ENCODE measurements around the gene EIF4G1.

Gene EIF4G1

GRCh38 chr3:184295771-184296170 lies 18.6 kb upstream of the EIF4G1 start:
- Mint-ChIP-seq H3K36me3 (peaks cover 13% of the 10 kb centered on the region), H3K9me3 (no peaks in the 10 kb centered on the region), H3K4me3 (no peak overlapping the region), H3K4me1 (peaks cover 22% of the 10 kb centered on the region), H3K27ac (no peak overlapping the region)
- DNase-seq (ENCODE audit: low spot score in 2 of 2) (no peak), ATAC-seq (no peak)

- no peaks in the 10 kb centered on the region for H3K9me3 Mint-ChIP-seq
- DNase-seq (ENCODE audit: low spot score in 2 of 2), result no peak
- H3K27ac Mint-ChIP-seq, result no peak overlapping the region
- peaks cover 27% of the 10 kb centered on the region for H3K4me1 Mint-ChIP-seq
- peak overlapping the region; percentile 94 for H3K4me3 Mint-ChIP-seq
- H3K36me3 Mint-ChIP-seq, result peaks cover 22% of the 10 kb centered on the region
- no peak for ATAC-seq
These were observed 17.8 kb upstream of the EIF4G1 start for GRCh38 chr3:184296616-184297015.

DNA sequence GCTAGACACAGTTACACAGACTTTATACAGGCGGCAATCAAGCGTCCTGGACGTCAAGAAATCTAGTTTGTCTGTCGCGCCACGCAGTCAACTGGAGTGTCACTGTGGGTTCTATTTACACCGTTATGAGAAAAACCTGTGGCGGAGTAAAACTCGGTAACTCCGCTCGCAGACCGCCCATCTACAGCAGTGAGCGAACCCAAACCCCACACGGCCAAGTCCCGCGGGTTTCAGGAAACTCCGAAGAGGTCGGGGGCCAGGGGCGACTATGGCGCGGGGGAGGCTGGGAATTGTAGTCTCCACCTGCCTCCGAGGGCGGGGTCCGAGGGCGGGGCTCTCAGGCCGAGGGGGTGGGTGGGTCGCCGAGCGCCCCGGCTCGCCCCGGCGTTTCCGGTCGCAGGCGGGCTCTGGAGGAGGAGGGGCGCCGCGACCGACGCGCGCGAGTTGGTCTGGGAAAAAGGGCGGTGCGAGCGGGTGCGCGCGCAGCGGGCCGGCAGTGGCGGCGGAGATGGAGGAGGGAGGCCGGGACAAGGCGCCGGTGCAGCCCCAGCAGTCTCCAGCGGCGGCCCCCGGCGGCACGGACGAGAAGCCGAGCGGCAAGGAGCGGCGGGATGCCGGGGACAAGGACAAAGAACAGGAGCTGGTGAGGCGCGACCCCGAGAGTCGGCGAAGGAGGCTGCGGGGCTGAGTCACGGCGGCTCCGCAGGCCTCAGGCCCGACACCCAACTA lies 15.5 kb upstream of the EIF4G1 start, which contains the start of gene PSMD2:
Gene PSMD2 (plus strand): TSS at position 483 of the 729 bp plus-strand sequence. CDS start 26 bp downstream, at position 509.
- ATAC-seq, result peak; percentile 97
- peaks cover 45% of the 10 kb centered on the region for H3K36me3 Mint-ChIP-seq
- H3K4me1 Mint-ChIP-seq, result peaks cover 36% of the 10 kb centered on the region
- peak within 1 kb of the TSS; percentile 90 for H3K27ac Mint-ChIP-seq
- peak within 1 kb of the TSS; percentile 94 for H3K4me3 Mint-ChIP-seq
- DNase-seq (ENCODE audit: low spot score in 2 of 2), result peak; percentile 92 to 97
- H3K9me3 Mint-ChIP-seq, result no peaks in the 10 kb centered on the region

GRCh38 chr3:184299488-184300377 lies 14.7 kb upstream of the EIF4G1 start:
- ATAC-seq, result no peak
- H3K9me3 Mint-ChIP-seq, result no peaks in the 10 kb centered on the region
- H3K27ac Mint-ChIP-seq, result peak overlapping the region; percentile 90
- DNase-seq (ENCODE audit: low spot score in 2 of 2), result no peak
- peaks cover 36% of the 10 kb centered on the region for H3K4me1 Mint-ChIP-seq
- peak overlapping the region; percentile 94 for H3K4me3 Mint-ChIP-seq
- peaks cover 53% of the 10 kb centered on the region for H3K36me3 Mint-ChIP-seq

GRCh38 chr3:184300378-184300720 lies 14.1 kb upstream of the EIF4G1 start:
- Mint-ChIP-seq H3K27ac (peak overlapping the region; percentile 90), H3K4me1 (peaks cover 36% of the 10 kb centered on the region), H3K4me3 (peak overlapping the region; percentile 94), H3K36me3 (peaks cover 59% of the 10 kb centered on the region), H3K9me3 (no peaks in the 10 kb centered on the region)
- ATAC-seq (no peak), DNase-seq (ENCODE audit: low spot score in 2 of 2) (no peak)

- H3K4me1 Mint-ChIP-seq, result peaks cover 17% of the 10 kb centered on the region
These were observed 8.8 kb upstream of the EIF4G1 start for GRCh38 chr3:184305577-184305976.

GRCh38 chr3:184306341-184306972 lies 7.9 kb upstream of the EIF4G1 start:
- Mint-ChIP-seq H3K36me3 (peaks cover 83% of the 10 kb centered on the region), H3K27ac (peak overlapping the region; percentile 18), H3K9me3 (no peaks in the 10 kb centered on the region), H3K4me3 (no peak overlapping the region), H3K4me1 (peaks cover 11% of the 10 kb centered on the region)
- no peak for DNase-seq (ENCODE audit: low spot score in 2 of 2)
- no peak for ATAC-seq

More at GRCh38 chr3:184305577-184305976, 8.8 kb upstream of the EIF4G1 start:
- no peak for ATAC-seq
- Mint-ChIP-seq H3K27ac (peak overlapping the region; percentile 18), H3K9me3 (no peaks in the 10 kb centered on the region), H3K4me3 (no peak overlapping the region), H3K36me3 (peaks cover 92% of the 10 kb centered on the region)
- no peak for DNase-seq (ENCODE audit: low spot score in 2 of 2)

DNA sequence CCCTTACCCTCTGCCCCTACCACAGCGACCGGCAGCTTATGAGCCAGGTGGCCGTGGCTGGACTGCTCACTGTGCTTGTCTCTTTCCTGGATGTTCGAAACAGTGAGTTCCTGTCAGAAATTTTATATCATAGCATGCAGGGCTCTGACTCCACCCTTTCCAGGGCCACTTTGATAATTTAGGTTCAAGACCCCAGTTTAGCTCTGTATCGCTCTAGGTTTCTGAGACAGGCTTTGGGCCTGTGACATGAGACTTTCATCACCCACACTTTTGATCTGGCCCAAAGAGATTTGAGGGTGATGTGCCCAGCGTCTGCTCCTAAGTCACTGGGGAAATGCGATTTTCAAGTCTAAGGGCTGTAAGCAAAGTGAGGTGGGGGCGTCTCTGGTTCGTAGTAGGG lies 6.5 kb upstream of the EIF4G1 start:
- Mint-ChIP-seq H3K36me3 (peaks cover 68% of the 10 kb centered on the region), H3K4me3 (no peak overlapping the region), H3K9me3 (no peaks in the 10 kb centered on the region), H3K4me1 (no peaks in the 10 kb centered on the region), H3K27ac (peak overlapping the region; percentile 36)
- DNase-seq (ENCODE audit: low spot score in 2 of 2) (no peak), ATAC-seq (peak; percentile 33)

GRCh38 chr3:184308744-184309143 lies 5.7 kb upstream of the EIF4G1 start:
- H3K36me3 Mint-ChIP-seq, result peaks cover 60% of the 10 kb centered on the region
- no peaks in the 10 kb centered on the region for H3K4me1 Mint-ChIP-seq
- DNase-seq (ENCODE audit: low spot score in 2 of 2) (no peak), ATAC-seq (no peak)
- H3K4me3 Mint-ChIP-seq, result no peak overlapping the region
- H3K9me3 Mint-ChIP-seq, result no peaks in the 10 kb centered on the region
- no peak overlapping the region for H3K27ac Mint-ChIP-seq

DNA sequence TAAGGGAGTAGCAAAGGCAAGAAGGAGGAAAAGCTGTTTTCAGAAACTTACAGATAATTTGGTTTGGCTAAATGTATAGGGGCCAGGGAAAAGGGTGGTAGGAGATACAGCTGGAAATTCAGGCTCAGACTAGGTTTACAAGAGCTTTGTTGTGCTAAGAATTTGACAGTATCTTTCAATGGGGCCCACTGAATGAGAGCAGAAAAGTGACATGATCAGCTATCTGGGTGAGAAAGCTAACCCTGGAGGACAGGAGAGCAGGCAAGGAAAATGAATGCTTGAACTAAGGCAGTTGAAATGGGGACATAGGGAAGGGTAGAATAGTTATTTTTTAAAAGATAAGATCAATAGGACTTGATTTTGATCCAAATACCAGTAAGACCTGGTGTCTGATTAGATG lies 2.8 kb upstream of the EIF4G1 start:
- ATAC-seq (no peak), DNase-seq (ENCODE audit: low spot score in 2 of 2) (no peak)
- Mint-ChIP-seq H3K36me3 (peaks cover 53% of the 10 kb centered on the region), H3K4me3 (no peak overlapping the region), H3K27ac (peak overlapping the region; percentile 32), H3K9me3 (no peaks in the 10 kb centered on the region), H3K4me1 (peaks cover 10% of the 10 kb centered on the region)

GRCh38 chr3:184314700-184315542 lies 515 bp downstream of the EIF4G1 start:
- DNase-seq (ENCODE audit: low spot score in 2 of 2) (peak; percentile 43 to 77), ATAC-seq (peak; percentile 67)
- Mint-ChIP-seq H3K4me1 (peaks cover 38% of the 10 kb centered on the region), H3K27ac (peak overlapping the region; percentile 89), H3K9me3 (no peaks in the 10 kb centered on the region), H3K36me3 (peaks cover 55% of the 10 kb centered on the region), H3K4me3 (peak overlapping the region; percentile 67)

DNA sequence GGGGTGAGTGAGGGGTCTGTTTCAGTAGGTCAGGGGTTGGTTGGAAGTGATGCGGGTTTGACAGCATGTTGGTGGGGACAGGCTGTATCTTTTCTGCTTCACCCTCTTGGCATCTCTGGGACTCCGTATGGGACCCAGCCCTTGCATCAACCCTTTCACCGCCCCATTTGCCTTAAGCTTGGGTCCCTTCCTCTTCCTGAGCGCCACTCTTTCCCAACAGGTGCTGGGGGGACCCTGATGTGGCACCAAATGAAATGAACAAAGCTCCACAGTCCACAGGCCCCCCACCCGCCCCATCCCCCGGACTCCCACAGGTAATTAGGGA lies 1.1 kb downstream of the EIF4G1 start:
- peak; percentile 1 for ATAC-seq
- DNase-seq (ENCODE audit: low spot score in 2 of 2), result no peak
- peaks cover 38% of the 10 kb centered on the region for H3K4me1 Mint-ChIP-seq
- H3K9me3 Mint-ChIP-seq, result no peaks in the 10 kb centered on the region
- H3K4me3 Mint-ChIP-seq, result peak overlapping the region; percentile 67
- H3K36me3 Mint-ChIP-seq, result peaks cover 61% of the 10 kb centered on the region
- H3K27ac Mint-ChIP-seq, result peak overlapping the region; percentile 77

DNA sequence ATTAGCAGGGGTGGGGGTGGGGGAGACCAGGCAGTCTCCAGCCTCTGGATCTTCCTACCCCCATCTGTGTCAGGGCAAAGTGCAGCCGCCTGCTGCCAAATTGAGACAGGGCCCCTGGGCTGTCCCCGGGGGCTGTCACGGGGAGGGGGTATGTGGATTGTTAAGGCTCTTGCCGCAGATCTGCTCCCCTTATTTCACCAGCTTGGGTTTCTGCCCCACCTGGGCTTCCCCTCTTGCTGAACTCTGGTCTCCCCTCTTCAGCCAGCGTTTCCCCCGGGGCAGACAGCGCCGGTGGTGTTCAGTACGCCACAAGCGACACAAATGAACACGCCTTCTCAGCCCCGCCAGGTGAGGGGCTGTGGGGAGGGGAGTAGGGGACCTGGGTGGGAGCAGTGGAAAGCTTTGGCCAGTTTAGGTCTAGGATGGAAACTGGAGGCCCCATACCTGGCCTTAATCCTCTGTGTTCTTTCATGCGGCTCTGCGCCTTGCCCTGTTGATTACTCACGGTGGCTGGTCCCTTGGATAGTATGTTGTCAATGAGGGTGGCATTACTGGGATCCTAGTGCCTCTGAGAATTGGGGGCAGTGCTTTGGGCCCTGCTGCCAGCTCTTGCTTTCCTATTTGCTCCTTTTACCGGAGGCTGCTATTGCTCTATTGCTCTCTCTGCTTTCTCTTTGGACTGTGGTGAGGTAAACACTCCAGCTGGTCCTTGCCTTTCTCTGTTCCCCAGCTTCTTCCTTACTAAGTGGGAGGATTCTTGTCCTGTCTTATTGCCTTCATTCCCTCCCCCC lies 1.7 kb downstream of the EIF4G1 start:
- H3K36me3 Mint-ChIP-seq, result peaks cover 66% of the 10 kb centered on the region
- no peaks in the 10 kb centered on the region for H3K9me3 Mint-ChIP-seq
- H3K4me3 Mint-ChIP-seq, result peak overlapping the region; percentile 67
- ATAC-seq (no peak), DNase-seq (ENCODE audit: low spot score in 2 of 2) (peak in 1 of 2 donors; percentile 56)
- peaks cover 43% of the 10 kb centered on the region for H3K4me1 Mint-ChIP-seq
- H3K27ac Mint-ChIP-seq, result peak overlapping the region; percentile 77

DNA sequence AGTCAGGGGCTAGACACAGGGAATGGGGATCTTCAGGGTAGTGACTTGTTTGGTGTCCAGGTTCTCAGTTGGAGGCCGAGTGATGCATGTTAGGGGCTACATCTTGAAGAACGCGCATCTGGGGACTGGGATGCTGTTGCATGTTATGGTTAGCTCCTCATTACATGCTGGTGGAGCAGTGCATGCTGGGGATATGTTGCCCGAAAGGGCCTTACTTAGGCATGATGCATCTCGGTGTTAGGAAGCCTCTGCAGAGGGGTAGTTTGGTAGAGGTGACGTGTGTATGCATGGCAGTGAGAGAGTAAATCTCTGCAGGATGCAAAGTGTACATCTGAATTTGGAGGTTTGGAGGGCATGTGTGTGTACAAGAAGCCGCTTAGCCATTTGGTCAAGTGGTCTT lies 2.4 kb downstream of the EIF4G1 start:
- peaks cover 50% of the 10 kb centered on the region for H3K4me1 Mint-ChIP-seq
- H3K36me3 Mint-ChIP-seq, result peaks cover 73% of the 10 kb centered on the region
- ATAC-seq (no peak), DNase-seq (ENCODE audit: low spot score in 2 of 2) (no peak)
- no peaks in the 10 kb centered on the region for H3K9me3 Mint-ChIP-seq
- peak overlapping the region; percentile 77 for H3K27ac Mint-ChIP-seq
- H3K4me3 Mint-ChIP-seq, result peak overlapping the region; percentile 67

Data from stimulated activated effector memory CD8-positive, alpha-beta T cell treated with anti-CD3 and anti-CD28 coated beads, Interleukin-12 subunit alpha, Interleukin-12 subunit beta, amount 100 ng/mL, for 72 hours (primary cell).